GM19395 (cell line): ENCODE data around the gene OXCT1.
"Not testable (repeated sequence)": the region's sequence is repeated elsewhere in the genome, so short reads cannot be mapped to it uniquely, and the experiment has no call there.

Experiments used
- ATAC-seq: cut with Tn5 transposase; IDR thresholded peaks from one replicate; pipeline ENCODE4 v1.9.1; 2021; ENCODE audit warnings: mild to moderate bottlenecking, moderate library complexity; ENCODE audit not compliant: unreplicated experiment

The OXCT1 gene

GRCh38 chr5:41832430-41832829 is 37.8 kb downstream of the OXCT1 start:
- no peak for ATAC-seq

GRCh38 chr5:41831155-41831554 is 39.1 kb downstream of the OXCT1 start:
- ATAC-seq = peak; percentile 77

- no peak for ATAC-seq
Measured at GRCh38 chr5:41827792-41828191, 42.4 kb downstream of the OXCT1 start.

- no peak for ATAC-seq
Measured at GRCh38 chr5:41822036-41822435, 48.2 kb downstream of the OXCT1 start.

GRCh38 chr5:41821051-41821450 is 49.2 kb downstream of the OXCT1 start:
- no peak for ATAC-seq

- no peak for ATAC-seq
Measured at GRCh38 chr5:41820150-41820549, 50.1 kb downstream of the OXCT1 start.

- no peak for ATAC-seq
Measured at GRCh38 chr5:41817625-41818301, 52.5 kb downstream of the OXCT1 start.

- ATAC-seq = no peak
Measured at GRCh38 chr5:41815663-41816229, 54.5 kb downstream of the OXCT1 start.

GRCh38 chr5:41815261-41815660 is 55.0 kb downstream of the OXCT1 start:
- ATAC-seq = no peak

- not testable (repeated sequence) for ATAC-seq
Measured at GRCh38 chr5:41814306-41814705, 55.9 kb downstream of the OXCT1 start.

- no peak for ATAC-seq
Measured at GRCh38 chr5:41812156-41812555, 58.1 kb downstream of the OXCT1 start.

- ATAC-seq = peak; percentile 62
Measured at GRCh38 chr5:41809128-41809527, 61.1 kb downstream of the OXCT1 start.

- no peak for ATAC-seq
Measured at GRCh38 chr5:41808294-41808693, 61.9 kb downstream of the OXCT1 start.

- no peak for ATAC-seq
Measured at GRCh38 chr5:41797662-41798061, 72.6 kb downstream of the OXCT1 start.

- ATAC-seq = no peak
Measured at GRCh38 chr5:41796061-41796460, 74.2 kb downstream of the OXCT1 start.

- ATAC-seq = no peak
Measured at GRCh38 chr5:41795125-41795524, 75.1 kb downstream of the OXCT1 start.

- no peak for ATAC-seq
Measured at GRCh38 chr5:41794471-41794870, 75.8 kb downstream of the OXCT1 start.

GRCh38 chr5:41793141-41793770 is 77.0 kb downstream of the OXCT1 start:
- no peak for ATAC-seq

GRCh38 chr5:41790038-41790776 is 80.0 kb downstream of the OXCT1 start:
- ATAC-seq = no peak

- no peak for ATAC-seq
Measured at GRCh38 chr5:41789434-41789833, 80.8 kb downstream of the OXCT1 start.

GRCh38 chr5:41788941-41789368 is 81.3 kb downstream of the OXCT1 start:
- ATAC-seq = no peak

GRCh38 chr5:41787265-41787664 is 83.0 kb downstream of the OXCT1 start:
- ATAC-seq = peak; percentile 55
